GM12878 (cell line): Measurements from ENCODE around the gene RARA. TPM values are rescaled to one million over a fixed set of nuclear protein-coding genes. Genes with fewer than 3 reads are reported as not detected.

ENCODE experiments used
- ATAC-seq: fragments of 200-7000 bp; cut with Tn5 transposase; 3 replicates; pipeline ENCODE4 v1.9.1; 2020; ENCODE audit warnings: mild to moderate bottlenecking, moderate library complexity
- BruUV-seq: library from RNA; stranded (reverse); fragments of 400-500 nt; replicated peaks from 2 replicates; lab custom pipeline; 2021; lab: Mats Ljungman, UMichigan
- CTCF ChIA-PET: fragments of 300-600 bp; sonication (Branson Sonifier 250); formaldehyde crosslinking; extraction: SDS; loops from one replicate; lab custom pipeline; 2021; ENCODE audit warnings: inconsistent platforms; lab: Yijun Ruan, JAX
- POLR2A ChIA-PET: fragments of 350-600 bp; formaldehyde crosslinking; extraction: SDS; loops from one replicate; lab custom pipeline; 2021; ENCODE audit warnings: inconsistent platforms; lab: Charles Lee
- RAD21 ChIA-PET: fragments of 300-600 bp; sonication (Branson Sonifier 250); formaldehyde crosslinking; loops from one replicate; lab custom pipeline; 2023; ENCODE audit warnings: antibody characterized with exemption; ENCODE audit not compliant: unreplicated experiment; lab: Charles Lee
- SMC1A ChIA-PET: fragments of 300-600 bp; sonication (Branson Sonifier 250); formaldehyde crosslinking; loops from one replicate; lab custom pipeline; 2023; ENCODE audit not compliant: unreplicated experiment, uncharacterized antibody; lab: Charles Lee
- DNase-seq: peaks from one replicate; pipeline ENCODE4 v3.0.0-alpha.2; 2011; ENCODE audit warnings: low read depth, low spot score
- FAIRE-seq: peaks from 3 replicates; lab custom pipeline; 2011; peaks lifted over from hg19 to GRCh38; lab: Jason Lieb, UNC
- H2AFZ ChIP-seq: 2 replicates; pipeline ENCODE4 v1.6.0; 2011; ENCODE audit warnings: low read depth, low read length, control low read depth; ENCODE audit not compliant: control insufficient read depth
- H3K27ac ChIP-seq: 2 replicates; pipeline ENCODE4 v1.5.1; 2011; ENCODE audit warnings: control low read depth; ENCODE audit not compliant: control insufficient read depth, insufficient read depth
- H3K27me3 ChIP-seq, 2 experiments: replicated peaks in 1 of 2; 2 replicates each; pipeline versions ENCODE4 v1.6.0 to v1.6.1; 2011; ENCODE audit warnings: low read length in 1 of 2; ENCODE audit not compliant: control insufficient read depth in 2 of 2, insufficient read depth in 2 of 2
- H3K36me3 ChIP-seq, 2 experiments: 2 replicates each; pipeline ENCODE4 v1.5.1; 2011; ENCODE audit warnings: low read length in 1 of 2; ENCODE audit not compliant: control insufficient read depth in 2 of 2, insufficient read depth in 2 of 2
- H3K4me1 ChIP-seq: 2 replicates; pipeline ENCODE4 v1.6.1; 2011; ENCODE audit warnings: mild to moderate bottlenecking, low read length, moderate library complexity, mixed read lengths; ENCODE audit not compliant: control insufficient read depth, insufficient read depth
- H3K4me2 ChIP-seq: 2 replicates; pipeline ENCODE4 v1.6.0; 2011; ENCODE audit warnings: control low read depth; ENCODE audit not compliant: control insufficient read depth, insufficient read depth
- H3K4me3 ChIP-seq: fragments of 200-600 bp; sonication (generic); 2 replicates; pipeline ENCODE4 v1.5.1; 2016
- H3K79me2 ChIP-seq: 2 replicates; pipeline ENCODE4 v1.6.0; 2011; ENCODE audit warnings: low read length; ENCODE audit not compliant: control insufficient read depth, insufficient read depth
- H3K9ac ChIP-seq: 2 replicates; pipeline ENCODE4 v1.8.0; 2011; ENCODE audit warnings: low read length, control low read depth, mixed read lengths; ENCODE audit not compliant: control insufficient read depth, insufficient read depth
- H3K9me3 ChIP-seq: replicated peaks from 3 replicates; pipeline ENCODE4 v1.5.1; 2011; ENCODE audit warnings: mild to moderate bottlenecking, low read length; ENCODE audit not compliant: control insufficient read depth, insufficient read depth
- H4K20me1 ChIP-seq: 2 replicates; pipeline ENCODE4 v1.6.0; 2011; ENCODE audit not compliant: control insufficient read depth, insufficient read depth
- CTCF ChIP-seq, 3 experiments: IDR thresholded peaks in 2 of 3; conservative IDR thresholded peaks in 1 of 3; 2 replicates each; pipeline ENCODE4 v1.5.1; 2011; ENCODE audit warnings: low read depth in 3 of 3, low read length in 3 of 3, mild to moderate bottlenecking in 3 of 3, control low read depth in 2 of 3, moderate library complexity in 2 of 3, inconsistent platforms in 1 of 3, mixed read lengths in 1 of 3; ENCODE audit not compliant: control insufficient read depth in 2 of 3, insufficient read depth in 1 of 3; ENCODE audit errors: extremely low read depth in 1 of 3
- E2F4 ChIP-seq: IDR thresholded peaks from 2 replicates; pipeline ENCODE4 v1.6.1; 2012; ENCODE audit warnings: low read depth, low read length, improper control_type of control experiment
- HDGF ChIP-seq: fragments of 450-650 bp; IDR thresholded peaks from 2 replicates; pipeline ENCODE4 v1.6.1; 2016; ENCODE audit warnings: antibody characterized with exemption
- MAX ChIP-seq: IDR thresholded peaks from 2 replicates; pipeline ENCODE4 v1.6.1; 2012; ENCODE audit warnings: low read depth, low read length, improper control_type of control experiment
- MLLT1 ChIP-seq: fragments of 450-650 bp; IDR thresholded peaks from 2 replicates; pipeline ENCODE4 v1.6.1; 2016; ENCODE audit warnings: mild to moderate bottlenecking
- MTA2 ChIP-seq: fragments of 450-650 bp; IDR thresholded peaks from 2 replicates; pipeline ENCODE4 v1.6.1; 2016; ENCODE audit warnings: low read depth, mild to moderate bottlenecking, moderate library complexity
- NBN ChIP-seq: fragments of 450-650 bp; IDR thresholded peaks from 2 replicates; pipeline ENCODE4 v1.6.1; 2016
- RAD21 ChIP-seq: IDR thresholded peaks from 2 replicates; pipeline ENCODE4 v1.6.1; 2011; ENCODE audit warnings: mild to moderate bottlenecking, low read depth, low read length, moderate library complexity; ENCODE audit not compliant: insufficient read depth
- RELA ChIP-seq: fragments of 450-650 bp; IDR thresholded peaks from 2 replicates; pipeline ENCODE4 v1.8.0; 2014; ENCODE audit warnings: borderline replicate concordance; ENCODE audit not compliant: partially characterized antibody
- SMARCA5 ChIP-seq: fragments of 450-650 bp; IDR thresholded peaks from 2 replicates; pipeline ENCODE4 v1.6.1; 2017; ENCODE audit warnings: mild to moderate bottlenecking
- YY1 ChIP-seq: IDR thresholded peaks from 2 replicates; pipeline ENCODE4 v1.6.1; 2011; ENCODE audit warnings: low read depth, mild to moderate bottlenecking, low read length
- WGBS: methylation state at CpG from one replicate; pipeline ENCODE4 v1.1.6; 2016; ENCODE audit warnings: low lambda C conversion rate; ENCODE audit not compliant: insufficient replicate concordance, insufficient coverage; ENCODE audit errors: missing lambda C conversion rate; 5-methylcytosine and 5-hydroxymethylcytosine counted together
- in situ Hi-C: fragments of 300-500 bp; cut with MboI; formaldehyde crosslinking; loops from 9 replicates; pipeline ENCODE4 v1.14.3; 2018; ENCODE audit warnings: mixed read lengths
- intact Hi-C: fragments of 100-400 bp; cut with micrococcal nuclease; formaldehyde crosslinking; loops from one replicate; pipeline ENCODE4 v1.14.2; 2022; ENCODE audit not compliant: unreplicated experiment
- polyA plus RNA-seq, 11 experiments: library from polyadenylated mRNA; depleted of rRNA in 4 of 11; unstranded in 6 of 11; stranded (reverse) in 5 of 11; fragments of >200 nt; fragmentation: Nextera tagmentation in 4 of 11; fragmentation: Illumina TruSeq in 1 of 11; extraction: Ambion mirVana in 4 of 11; extraction: Trizol in 1 of 11; gene quantifications; 1 replicate in 1 of 11; 2 replicates in 10 of 11; pipeline versions ENCODE4 v1.2.1 to v1.2.3, GENCODE V29; 2011 to 2016; ENCODE audit warnings: inconsistent platforms in 2 of 11, missing spikeins in 2 of 11, low read depth in 1 of 11
- total RNA-seq, 4 experiments: library from RNA; depleted of rRNA in 3 of 4; stranded (reverse); fragments of >200 nt in 3 of 4; fragmentation: Illumina TruSeq in 1 of 4; extraction: Trizol in 1 of 4; gene quantifications; 2 replicates each; pipeline versions ENCODE4 v1.2.1 to v1.2.3, GENCODE V29; 2013 to 2021

RARA gene
- total and polyA plus RNA-seq, 10 of the 15 experiments (the other 5 are each of a cell fraction or from before 2014, with no cell fraction given): 0.13 to 33.6 (median 13.6) TPM

GRCh38 chr17:40301315-40301714, 7.7 kb upstream of the RARA start (continued):
- peak in 1 of 3 experiments; percentile 30; a peak in 2 of 6 replicates for TF ChIP-seq CTCF (IDR thresholded peaks at IDR 0.05 in 2 of 3, conservative IDR thresholded peaks at IDR 0.05 in 1 of 3; ENCODE audit: control insufficient read depth in 2 of 3, extremely low read depth in 1 of 3, insufficient read depth in 1 of 3, low read depth in 3 of 3, low read length in 3 of 3)
- no peak for TF ChIP-seq MAX

- intact Hi-C loops (loop anchor here (1.0 to 5.0 kb wide), 2 partner anchors 52 to 229 kb away; no protein-coding TSS in a partner anchor), in situ Hi-C loops (loop anchor here (5.0 kb wide), 1 partner anchor 49 kb away; no protein-coding TSS in a partner anchor)
- Histone ChIP-seq H2AFZ (no peak overlapping the region), H3K4me2 (no peak overlapping the region), H3K79me2 (no peaks in the 10 kb centered on the region), H4K20me1 (no peaks in the 10 kb centered on the region), H3K4me1 (peaks cover 5% of the 10 kb centered on the region; the same call in 1 of the 2 replicates), H3K9ac (no peak overlapping the region), H3K27me3 (no peaks in the 10 kb centered on the region), H3K36me3 (peaks cover 4 to 15% of the 10 kb centered on the region in 2 experiments), H3K27ac (no peak overlapping the region), H3K4me3 (no peak overlapping the region), H3K9me3 (no peaks in the 10 kb centered on the region)
- FAIRE-seq (peak; percentile 68), DNase-seq (no peak), ATAC-seq (peak; percentile 83)
- ChIA-PET CTCF (interaction anchor here (0.7 to 10.6 kb wide), 30 partner anchors 9 to 1360 kb away, joined by 3 to 311 read pairs (median 5); partner anchors contain the start of genes CDC6, GJD3 and TOP2A), POLR2A (interaction anchor here (0.5 to 1.6 kb wide), 4 partner anchors 9 to 229 kb away, joined by 3 to 5 read pairs (median 4); no protein-coding TSS in a partner anchor), RAD21 (interaction anchor here (0.6 to 18.7 kb wide), 23 partner anchors 9 to 322 kb away, joined by 3 to 271 read pairs (median 5); partner anchors contain the start of gene TOP2A), SMC1A (interaction anchor here (0.9 to 11.2 kb wide), 23 partner anchors 9 to 235 kb away, joined by 3 to 172 read pairs (median 5); partner anchors contain the start of gene WIPF2)
- no TSS peak for BruUV-seq
- 62% methylated on average over 4 of the region's 4 CpGs for WGBS
- TF ChIP-seq YY1 (peak; percentile 49; the same call in 1 of the 2 replicates), RAD21 (peak; percentile 96), HDGF (0 out of 2 replicates have a peak, but pooled peaks have one; percentile 22), RELA (peak; percentile 31), MTA2 (no peak), CTCF (IDR thresholded peaks at IDR 0.05 in 2 of 3, conservative IDR thresholded peaks at IDR 0.05 in 1 of 3; ENCODE audit: control insufficient read depth in 2 of 3, extremely low read depth in 1 of 3, insufficient read depth in 1 of 3, low read depth in 3 of 3, low read length in 3 of 3) (peak; percentile 62 to 80 (median 68); a peak in 5 of 6 replicates), MLLT1 (no peak), SMARCA5 (no peak), NBN (0 out of 2 replicates have a peak, but pooled peaks have one; percentile 39), E2F4 (no peak)
Measured at GRCh38 chr17:40303009-40303657, 5.8 kb upstream of the RARA start.
